ENCODE data around the gene KRT72. TPM values are rescaled to one million over a fixed set of nuclear protein-coding genes. Genes with fewer than 3 reads are reported as not detected.

KRT72 gene
- total RNA-seq, 1 donor from 2014 or later = not detected

- Histone ChIP-seq H3K27me3 (no peaks in the 10 kb centered on the region), H3K4me1 (no peaks in the 10 kb centered on the region), H3K9me3 (no peaks in the 10 kb centered on the region), H3K36me3 (no peaks in the 10 kb centered on the region), H3K4me3 (no peak overlapping the region), H3K27ac (no peak overlapping the region)
- no peak for DNase-seq
- intact Hi-C loops (cut with DNase I) = no loop called here
- no peak for ATAC-seq
- no peak for TF ChIP-seq CTCF (IDR thresholded peaks at IDR 0.05)
These were observed 59.6 kb downstream of the KRT72 start for GRCh38 chr12:52541709-52542108.

GRCh38 chr12:52540531-52540930 lies 60.7 kb downstream of the KRT72 start:
- H3K4me3 ChIP-seq = no peak overlapping the region
- no peaks in the 10 kb centered on the region for H3K9me3 ChIP-seq
- H3K4me1 ChIP-seq = no peaks in the 10 kb centered on the region
- TF ChIP-seq CTCF (IDR thresholded peaks at IDR 0.05) = no peak
- H3K27me3 ChIP-seq = no peaks in the 10 kb centered on the region
- DNase-seq = no peak
- H3K27ac ChIP-seq = no peak overlapping the region
- no peaks in the 10 kb centered on the region for H3K36me3 ChIP-seq
- no peak for ATAC-seq
- intact Hi-C loops (cut with DNase I) = no loop called here

- no peak for TF ChIP-seq CTCF (IDR thresholded peaks at IDR 0.05)
- no peak for DNase-seq
- Histone ChIP-seq H3K4me3 (no peak overlapping the region), H3K27ac (no peak overlapping the region), H3K9me3 (no peaks in the 10 kb centered on the region), H3K27me3 (no peaks in the 10 kb centered on the region), H3K36me3 (no peaks in the 10 kb centered on the region), H3K4me1 (no peaks in the 10 kb centered on the region)
- intact Hi-C loops (cut with DNase I) = no loop called here
- no peak for ATAC-seq
These were observed 61.5 kb downstream of the KRT72 start for GRCh38 chr12:52539821-52540173.

- intact Hi-C loops (cut with DNase I) = no loop called here
- Histone ChIP-seq H3K4me1 (no peaks in the 10 kb centered on the region), H3K36me3 (no peaks in the 10 kb centered on the region), H3K27ac (no peak overlapping the region), H3K4me3 (no peak overlapping the region), H3K9me3 (no peaks in the 10 kb centered on the region), H3K27me3 (no peaks in the 10 kb centered on the region)
- no peak for TF ChIP-seq CTCF (IDR thresholded peaks at IDR 0.05)
- DNase-seq (no peak), ATAC-seq (no peak)
These were observed 62.0 kb downstream of the KRT72 start for GRCh38 chr12:52539083-52539820.

- Histone ChIP-seq H3K4me1 (no peaks in the 10 kb centered on the region), H3K27me3 (no peaks in the 10 kb centered on the region), H3K9me3 (no peaks in the 10 kb centered on the region), H3K36me3 (no peaks in the 10 kb centered on the region), H3K4me3 (no peak overlapping the region), H3K27ac (no peak overlapping the region)
- ATAC-seq = no peak
- intact Hi-C loops (cut with DNase I) = no loop called here
- no peak for DNase-seq
- no peak for TF ChIP-seq CTCF (IDR thresholded peaks at IDR 0.05)
These were observed 64.2 kb downstream of the KRT72 start for GRCh38 chr12:52537101-52537500.

Other genes with a start within 250 kb of the KRT72 start
- not detected for gene KRT85, start 234.0 kb downstream of the KRT72 start, total RNA-seq
- not detected for gene KRT84, start 215.8 kb downstream of the KRT72 start, total RNA-seq
- not detected for gene KRT82, start 195.1 kb downstream of the KRT72 start, total RNA-seq
- gene KRT75, start 167.1 kb downstream of the KRT72 start, total RNA-seq = not detected
- gene KRT6B, start 149.3 kb downstream of the KRT72 start, total RNA-seq = not detected
- not detected for gene KRT6C, start 127.7 kb downstream of the KRT72 start, total RNA-seq
- gene KRT6A, start 108.2 kb downstream of the KRT72 start, total RNA-seq = 3.0 TPM
- gene KRT5, start 81.1 kb downstream of the KRT72 start, total RNA-seq = 8.8 TPM
- gene KRT71, start 48.3 kb downstream of the KRT72 start, total RNA-seq = not detected
- not detected for gene KRT74, start 27.6 kb downstream of the KRT72 start, total RNA-seq
- 0.52 TPM for gene KRT73, start 17.1 kb upstream of the KRT72 start, total RNA-seq
- not detected for gene KRT2, start 50.7 kb upstream of the KRT72 start, total RNA-seq
- gene KRT1, start 78.9 kb upstream of the KRT72 start, total RNA-seq = 3.5 TPM
- not detected for gene KRT77, start 102.1 kb upstream of the KRT72 start, total RNA-seq
- not detected for gene KRT76, start 175.9 kb upstream of the KRT72 start, total RNA-seq
- gene KRT3, start 194.7 kb upstream of the KRT72 start, total RNA-seq = not detected
- gene KRT4, start 212.7 kb upstream of the KRT72 start, total RNA-seq = 6.8 TPM
- 5.4 TPM for gene KRT79, start 232.8 kb upstream of the KRT72 start, total RNA-seq
- gene KRT78, start 247.5 kb upstream of the KRT72 start, total RNA-seq = not detected